ENCODE measurements around the gene CCDC179.

The CCDC179 gene

GRCh38 chr11:22807855-22808570 lies 52.3 kb downstream of the CCDC179 start:
- peak; percentile 43 for DNase-seq

DNA sequence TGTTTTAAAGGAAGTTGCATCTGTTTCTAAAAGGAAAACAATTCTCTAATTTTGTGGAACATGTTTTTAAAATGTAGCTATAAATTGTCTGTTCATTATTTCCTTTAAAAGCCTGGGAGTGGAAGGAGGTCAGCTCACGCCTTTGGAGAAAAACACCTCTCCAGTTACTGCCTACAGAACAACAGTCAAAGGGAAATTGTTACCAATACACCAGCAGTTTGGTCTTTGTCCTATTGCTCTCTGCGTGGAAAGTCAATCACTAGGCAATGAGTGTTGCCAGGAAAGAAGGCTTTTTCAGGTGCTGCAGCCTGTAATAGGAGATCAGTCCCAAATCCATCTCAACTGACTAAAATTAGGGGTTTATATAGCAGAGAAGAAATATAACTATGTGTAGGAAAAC lies 52.9 kb downstream of the CCDC179 start:
- DNase-seq = no peak

DNA sequence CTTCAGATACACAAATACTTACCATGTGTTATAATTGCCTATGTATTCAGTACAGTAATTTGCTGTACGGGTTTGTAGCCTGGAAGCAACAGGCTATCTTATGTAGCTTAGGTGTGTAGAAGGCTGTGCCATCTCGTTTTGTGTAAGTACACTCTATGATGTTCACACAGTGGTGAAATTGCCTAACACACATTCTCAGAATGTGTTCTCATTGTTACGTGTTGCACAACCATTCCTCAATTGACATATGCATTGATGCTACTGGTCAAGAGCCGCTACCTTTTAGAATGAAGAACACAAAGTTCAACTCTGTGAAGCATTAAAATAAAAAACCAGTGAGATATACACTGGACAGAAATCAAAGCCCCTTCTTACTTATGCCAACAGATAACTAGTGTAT lies 57.4 kb downstream of the CCDC179 start:
- DNase-seq = no peak

DNA sequence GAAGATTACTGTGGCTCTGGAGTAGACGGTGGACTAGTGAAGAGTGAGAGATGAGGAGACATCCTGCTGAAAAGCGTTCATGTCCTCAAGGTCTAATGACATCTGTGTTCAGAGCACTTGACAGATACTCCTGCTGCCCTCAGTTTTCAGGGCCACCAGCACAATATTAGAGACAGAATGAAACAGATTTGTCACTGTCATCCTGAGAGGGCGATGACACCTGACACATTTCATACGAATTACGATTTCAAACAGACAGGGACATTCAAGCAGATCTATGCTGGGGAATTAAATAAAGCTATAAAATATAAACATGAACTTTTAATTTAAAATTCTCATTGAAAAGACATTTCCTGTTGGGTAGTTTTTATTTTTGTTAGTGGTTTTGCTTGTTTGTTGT lies 59.8 kb downstream of the CCDC179 start:
- no peak for DNase-seq

GRCh38 chr11:22798901-22799300 lies 61.4 kb downstream of the CCDC179 start:
- no peak for DNase-seq

DNA sequence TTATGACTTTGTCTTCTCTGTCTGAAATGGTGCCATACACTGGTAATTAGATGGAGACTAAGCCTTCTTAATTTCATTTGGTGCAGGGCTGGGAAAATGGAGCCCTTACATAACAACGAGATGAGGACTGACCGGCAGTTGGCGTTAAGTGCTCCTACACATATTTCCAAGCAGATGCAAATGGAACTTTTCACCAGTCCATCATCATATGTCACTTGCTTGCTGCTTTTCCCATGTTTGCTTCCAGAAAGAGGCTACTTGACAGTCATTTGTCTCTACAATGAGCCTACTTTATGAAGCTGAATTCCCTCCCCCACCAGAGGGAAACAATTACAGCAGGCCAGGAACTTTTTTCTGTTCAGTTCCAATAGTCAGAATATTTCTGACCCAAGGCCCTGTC lies 63.2 kb downstream of the CCDC179 start:
- DNase-seq = no peak
